SK-N-SH treated with all-trans-retinoic acid at 6 μM for 48 hours (cell line): Measurements from ENCODE around the gene EPM2A.

ENCODE experiments used
- ATAC-seq: fragments of 200-7000 bp; cut with Tn5 transposase; 3 replicates; pipeline ENCODE4 v1.9.1; 2020; ENCODE audit warnings: mild to moderate bottlenecking, moderate library complexity
- ARNTL ChIP-seq: fragments of 450-650 bp; formaldehyde crosslinking; IDR thresholded peaks from 2 replicates; pipeline ENCODE4 v1.5.0; 2020; ENCODE audit warnings: low read depth, mild to moderate bottlenecking, moderate library complexity, borderline replicate concordance
- BACH2 ChIP-seq: fragments of 250-450 bp; sonication (Bioruptor Pico); IDR thresholded peaks from 2 replicates; pipeline ENCODE4 v1.9.0; 2021; ENCODE audit warnings: mild to moderate bottlenecking, borderline replicate concordance
- CREB5 ChIP-seq: fragments of 250-450 bp; sonication (Bioruptor Pico); IDR thresholded peaks from 2 replicates; pipeline ENCODE4 v1.5.1; 2020; ENCODE audit warnings: low read depth, mild to moderate bottlenecking, moderate library complexity
- CSDC2 ChIP-seq: fragments of 250-450 bp; sonication (Bioruptor Pico); IDR thresholded peaks from 2 replicates; pipeline ENCODE4 v1.5.0; 2020; ENCODE audit warnings: mild to moderate bottlenecking, moderate library complexity
- CSRNP3 ChIP-seq: fragments of 250-450 bp; sonication (Bioruptor Pico); IDR thresholded peaks from 2 replicates; pipeline ENCODE4 v1.5.1; 2021; ENCODE audit warnings: mild to moderate bottlenecking, moderate library complexity
- ESRRG ChIP-seq: fragments of 250-450 bp; sonication (Bioruptor Pico); IDR thresholded peaks from 2 replicates; pipeline ENCODE4 v1.6.1; 2021; ENCODE audit warnings: mild to moderate bottlenecking
- GLIS3 ChIP-seq: fragments of 250-450 bp; sonication (Bioruptor Pico); IDR thresholded peaks from 2 replicates; pipeline ENCODE4 v1.5.0; 2020; ENCODE audit warnings: mild to moderate bottlenecking, moderate library complexity
- ISL1 ChIP-seq: fragments of 250-450 bp; sonication (Bioruptor Pico); IDR thresholded peaks from 2 replicates; pipeline ENCODE4 v2.1.2; 2022; ENCODE audit warnings: mild to moderate bottlenecking, moderate library complexity
- PATZ1 ChIP-seq: fragments of 250-450 bp; sonication (Bioruptor Pico); IDR thresholded peaks from 2 replicates; pipeline ENCODE4 v1.8.0; 2020; ENCODE audit warnings: mild to moderate bottlenecking, moderate library complexity, borderline replicate concordance
- PPARA ChIP-seq: fragments of 250-450 bp; sonication (Bioruptor Pico); IDR thresholded peaks from 2 replicates; pipeline ENCODE4 v1.5.0; 2020; ENCODE audit warnings: mild to moderate bottlenecking, borderline replicate concordance
- RARB ChIP-seq: fragments of 250-450 bp; sonication (Bioruptor Pico); IDR thresholded peaks from 2 replicates; pipeline ENCODE4 v1.8.0; 2021; ENCODE audit warnings: mild to moderate bottlenecking, moderate library complexity
- SNAI2 ChIP-seq: fragments of 250-450 bp; sonication (Bioruptor Pico); IDR thresholded peaks from 2 replicates; pipeline ENCODE4 v1.5.0; 2020; ENCODE audit warnings: mild to moderate bottlenecking, moderate library complexity
- TCF4 ChIP-seq: fragments of 250-450 bp; sonication (Bioruptor Pico); IDR thresholded peaks from 2 replicates; pipeline ENCODE4 v1.8.0; 2021; ENCODE audit warnings: mild to moderate bottlenecking, moderate library complexity, borderline replicate concordance
- TOX ChIP-seq: fragments of 250-450 bp; sonication (Bioruptor Pico); IDR thresholded peaks from 2 replicates; pipeline ENCODE4 v1.8.0; 2021; ENCODE audit warnings: mild to moderate bottlenecking, moderate library complexity, borderline replicate concordance
- ZC3H10 ChIP-seq: fragments of 250-450 bp; sonication (Bioruptor Pico); IDR thresholded peaks from 2 replicates; pipeline ENCODE4 v1.5.1; 2021; ENCODE audit warnings: mild to moderate bottlenecking, moderate library complexity
- ZFP3 ChIP-seq: fragments of 250-450 bp; sonication (Bioruptor Pico); IDR thresholded peaks from 2 replicates; pipeline ENCODE4 v1.5.0; 2020; ENCODE audit warnings: mild to moderate bottlenecking, moderate library complexity
- ZFP30 ChIP-seq: fragments of 450-650 bp; formaldehyde crosslinking; IDR thresholded peaks from 2 replicates; pipeline ENCODE4 v1.5.0; 2022; ENCODE audit warnings: mild to moderate bottlenecking, moderate library complexity
- ZNF565 ChIP-seq: fragments of 450-650 bp; formaldehyde crosslinking; conservative IDR thresholded peaks from 2 replicates; pipeline ENCODE4 v1.5.0; 2020; ENCODE audit warnings: low read depth, mild to moderate bottlenecking, moderate library complexity
- ZNF70 ChIP-seq: fragments of 450-650 bp; formaldehyde crosslinking; IDR thresholded peaks from 2 replicates; pipeline ENCODE4 v1.5.0; 2020; ENCODE audit warnings: mild to moderate bottlenecking, moderate library complexity
- ZNF8 ChIP-seq: fragments of 450-650 bp; formaldehyde crosslinking; IDR thresholded peaks from 2 replicates; pipeline ENCODE4 v1.5.0; 2020; ENCODE audit warnings: mild to moderate bottlenecking, moderate library complexity

Gene EPM2A

GRCh38 chr6:145758113-145758512, 22.8 kb upstream of the EPM2A start:
- ATAC-seq = no peak
- TF ChIP-seq ZFP30 (CRISPR knock-in tag) = no peak
- no peak for TF ChIP-seq ZNF70 (CRISPR knock-in tag)
- no peak for TF ChIP-seq RARB (CRISPR knock-in tag)
- TF ChIP-seq BACH2 (CRISPR knock-in tag) = no peak
- TF ChIP-seq ZFP3 = no peak
- no peak for TF ChIP-seq ZNF8 (CRISPR knock-in tag)
- TF ChIP-seq CREB5 = no peak
- no peak for TF ChIP-seq ZC3H10 (CRISPR knock-in tag)
- no peak for TF ChIP-seq ZNF565 (CRISPR knock-in tag)
- no peak for TF ChIP-seq TCF4 (CRISPR knock-in tag)
- no peak for TF ChIP-seq TOX (CRISPR knock-in tag)
- TF ChIP-seq PATZ1 (CRISPR knock-in tag) = no peak
- TF ChIP-seq ISL1 = no peak
- no peak for TF ChIP-seq CSDC2 (CRISPR knock-in tag)
- TF ChIP-seq GLIS3 (CRISPR knock-in tag) = no peak
- no peak for TF ChIP-seq ESRRG
- TF ChIP-seq CSRNP3 = no peak
- no peak for TF ChIP-seq SNAI2 (CRISPR knock-in tag)

- peak; percentile 97 for ATAC-seq
- no peak for TF ChIP-seq CSDC2 (CRISPR knock-in tag)
- TF ChIP-seq ISL1 = peak; percentile 78
- TF ChIP-seq TOX (CRISPR knock-in tag) = no peak
- 0 out of 2 replicates have a peak, but pooled peaks have one; percentile 41 for TF ChIP-seq TCF4 (CRISPR knock-in tag)
- TF ChIP-seq CREB5 = 0 out of 2 replicates have a peak, but pooled peaks have one; percentile 57
- no peak for TF ChIP-seq PATZ1 (CRISPR knock-in tag)
Observed at GRCh38 chr6:145756170-145756662, 20.9 kb upstream of the EPM2A start.

- ATAC-seq = no peak
- TF ChIP-seq PPARA (CRISPR knock-in tag) = no peak
- TF ChIP-seq SNAI2 (CRISPR knock-in tag) = no peak
- TF ChIP-seq RARB (CRISPR knock-in tag) = no peak
- no peak for TF ChIP-seq ZC3H10 (CRISPR knock-in tag)
Observed at GRCh38 chr6:145755682-145756081, 20.4 kb upstream of the EPM2A start.

- TF ChIP-seq ZNF70 (CRISPR knock-in tag) (no peak), ARNTL (CRISPR knock-in tag) (no peak), ZFP3 (no peak), GLIS3 (CRISPR knock-in tag) (no peak), SNAI2 (CRISPR knock-in tag) (no peak), ZFP30 (CRISPR knock-in tag) (no peak), TCF4 (CRISPR knock-in tag) (no peak), CREB5 (no peak), CSRNP3 (no peak)
- no peak for ATAC-seq
Observed at GRCh38 chr6:145752638-145753037, 17.3 kb upstream of the EPM2A start.
